ENCODE measurements around the gene HOXB2. TPM values are rescaled to one million over a fixed set of nuclear protein-coding genes. Genes with fewer than 3 reads are reported as not detected.
"Not testable (repeated sequence)": the region's sequence is repeated elsewhere in the genome, so short reads cannot be mapped to it uniquely, and the experiment has no call there.

Gene HOXB2
- total RNA-seq, 1 donor from 2014 or later: not detected

GRCh38 chr17:48510381-48510760 is 34.5 kb downstream of the HOXB2 start:
- no peak overlapping the region for H3K27ac Mint-ChIP-seq
- H3K9me3 ChIP-seq (ENCODE audit: low read depth): no peaks in the 10 kb centered on the region
- H2AFZ ChIP-seq (replicated peaks): no peak overlapping the region
- no peak overlapping the region for H3K4me3 ChIP-seq
- H3K27me3 ChIP-seq: peaks cover 94% of the 10 kb centered on the region
- no peak overlapping the region for H3K4me3 Mint-ChIP-seq
- H3K4me1 ChIP-seq: no peaks in the 10 kb centered on the region
- H3K27me3 Mint-ChIP-seq (ENCODE audit: insufficient read depth, low read depth): peaks cover 26% of the 10 kb centered on the region
- no peak overlapping the region for H3K9ac ChIP-seq
- peaks cover 8% of the 10 kb centered on the region for H3K4me1 Mint-ChIP-seq
- no peak overlapping the region for H3K27ac ChIP-seq
- H3K36me3 Mint-ChIP-seq: no peaks in the 10 kb centered on the region
- H3K79me2 ChIP-seq (ENCODE audit: low read depth): no peaks in the 10 kb centered on the region
- TF ChIP-seq EZH2 (IDR thresholded peaks at IDR 0.05) (no peak), CTCF (IDR thresholded peaks at IDR 0.05) (no peak), EZH2phosphoT487 (IDR thresholded peaks at IDR 0.05) (no peak)
- no peaks in the 10 kb centered on the region for H3F3A ChIP-seq (ENCODE audit: low read depth)
- no peaks in the 10 kb centered on the region for H4K20me1 ChIP-seq (ENCODE audit: low read depth)
- no peaks in the 10 kb centered on the region for H3K36me3 ChIP-seq
- no peak for DNase-seq (ENCODE audit: low spot score)
- H3K9me3 Mint-ChIP-seq: no peaks in the 10 kb centered on the region
- no peak overlapping the region for H3K4me2 ChIP-seq

- H4K20me1 ChIP-seq (ENCODE audit: low read depth); H3K4me2 ChIP-seq; H3K79me2 ChIP-seq (ENCODE audit: low read depth); H3K9me3 Mint-ChIP-seq; H3K36me3 Mint-ChIP-seq; H2AFZ ChIP-seq (replicated peaks); DNase-seq (ENCODE audit: low spot score); H3K4me1 ChIP-seq; H3K9me3 ChIP-seq (ENCODE audit: low read depth); H3K27ac Mint-ChIP-seq; H3K4me3 Mint-ChIP-seq; H3K36me3 ChIP-seq; H3F3A ChIP-seq (ENCODE audit: low read depth); H3K9ac ChIP-seq; H3K4me3 ChIP-seq; H3K4me1 Mint-ChIP-seq; H3K27ac ChIP-seq: not testable (repeated sequence)
- H3K27me3 ChIP-seq: peaks cover 94% of the 10 kb centered on the region
- peaks cover 21% of the 10 kb centered on the region for H3K27me3 Mint-ChIP-seq (ENCODE audit: insufficient read depth, low read depth)
Observed at GRCh38 chr17:48509708-48510107, 35.2 kb downstream of the HOXB2 start.

- H3K36me3 Mint-ChIP-seq: no peaks in the 10 kb centered on the region
- Histone ChIP-seq H3K9ac (no peak overlapping the region), H3K27ac (no peak overlapping the region), H3F3A (ENCODE audit: low read depth) (no peaks in the 10 kb centered on the region), H3K79me2 (ENCODE audit: low read depth) (no peaks in the 10 kb centered on the region), H3K4me2 (no peak overlapping the region), H3K4me3 (no peak overlapping the region), H2AFZ (replicated peaks) (no peak overlapping the region), H3K4me1 (no peaks in the 10 kb centered on the region), H3K9me3 (ENCODE audit: low read depth) (no peaks in the 10 kb centered on the region), H3K36me3 (no peaks in the 10 kb centered on the region), H3K27me3 (peaks cover 94% of the 10 kb centered on the region), H4K20me1 (ENCODE audit: low read depth) (no peaks in the 10 kb centered on the region)
- H3K4me1 Mint-ChIP-seq: peaks cover 9% of the 10 kb centered on the region
- no peaks in the 10 kb centered on the region for H3K9me3 Mint-ChIP-seq
- no peak for TF ChIP-seq EZH2phosphoT487 (IDR thresholded peaks at IDR 0.05)
- TF ChIP-seq CTCF (IDR thresholded peaks at IDR 0.05): no peak
- no peak for TF ChIP-seq EZH2 (IDR thresholded peaks at IDR 0.05)
- H3K27ac Mint-ChIP-seq: no peak overlapping the region
- peaks cover 23% of the 10 kb centered on the region for H3K27me3 Mint-ChIP-seq (ENCODE audit: insufficient read depth, low read depth)
- DNase-seq (ENCODE audit: low spot score): no peak
- no peak overlapping the region for H3K4me3 Mint-ChIP-seq
Observed at GRCh38 chr17:48506246-48506645, 38.7 kb downstream of the HOXB2 start.

GRCh38 chr17:48505788-48506187 is 39.1 kb downstream of the HOXB2 start:
- Mint-ChIP-seq H3K27ac (no peak overlapping the region), H3K4me1 (peaks cover 9% of the 10 kb centered on the region), H3K9me3 (no peaks in the 10 kb centered on the region), H3K27me3 (ENCODE audit: insufficient read depth, low read depth) (peaks cover 26% of the 10 kb centered on the region), H3K36me3 (no peaks in the 10 kb centered on the region), H3K4me3 (no peak overlapping the region)
- no peak overlapping the region for H3K4me2 ChIP-seq
- no peaks in the 10 kb centered on the region for H3K79me2 ChIP-seq (ENCODE audit: low read depth)
- no peaks in the 10 kb centered on the region for H3K4me1 ChIP-seq
- peaks cover 94% of the 10 kb centered on the region for H3K27me3 ChIP-seq
- H3K27ac ChIP-seq: no peak overlapping the region
- H3K9me3 ChIP-seq (ENCODE audit: low read depth): no peaks in the 10 kb centered on the region
- no peak overlapping the region for H3K4me3 ChIP-seq
- H4K20me1 ChIP-seq (ENCODE audit: low read depth): no peaks in the 10 kb centered on the region
- no peak overlapping the region for H2AFZ ChIP-seq (replicated peaks)
- H3K36me3 ChIP-seq: no peaks in the 10 kb centered on the region
- H3F3A ChIP-seq (ENCODE audit: low read depth): no peaks in the 10 kb centered on the region
- no peak for TF ChIP-seq CTCF (IDR thresholded peaks at IDR 0.05)
- no peak for TF ChIP-seq EZH2phosphoT487 (IDR thresholded peaks at IDR 0.05)
- no peak for TF ChIP-seq EZH2 (IDR thresholded peaks at IDR 0.05)
- no peak for DNase-seq (ENCODE audit: low spot score)
- H3K9ac ChIP-seq: no peak overlapping the region

Data from neural progenitor cell (in vitro differentiated cells).